ENCODE measurements around the gene PHOSPHO1.

- TF ChIP-seq CTCF (IDR thresholded peaks at IDR 0.05) = no peak
- no peak for TF ChIP-seq POLR2A (IDR thresholded peaks at IDR 0.05)
- no peak for TF ChIP-seq EP300 (IDR thresholded peaks at IDR 0.05)
These were observed 1.3 kb downstream of the PHOSPHO1 start for GRCh38 chr17:49229076-49229804.

Measured in ovary (tissue), 3 donors.